SHP77 (cell line): ENCODE results near the gene ITGB6.

Source experiments
- DNase-seq, 2 experiments: peaks; one replicate each; lab custom pipeline; 2025; lab: John Stamatoyannopoulos, UW

Gene ITGB6

DNA sequence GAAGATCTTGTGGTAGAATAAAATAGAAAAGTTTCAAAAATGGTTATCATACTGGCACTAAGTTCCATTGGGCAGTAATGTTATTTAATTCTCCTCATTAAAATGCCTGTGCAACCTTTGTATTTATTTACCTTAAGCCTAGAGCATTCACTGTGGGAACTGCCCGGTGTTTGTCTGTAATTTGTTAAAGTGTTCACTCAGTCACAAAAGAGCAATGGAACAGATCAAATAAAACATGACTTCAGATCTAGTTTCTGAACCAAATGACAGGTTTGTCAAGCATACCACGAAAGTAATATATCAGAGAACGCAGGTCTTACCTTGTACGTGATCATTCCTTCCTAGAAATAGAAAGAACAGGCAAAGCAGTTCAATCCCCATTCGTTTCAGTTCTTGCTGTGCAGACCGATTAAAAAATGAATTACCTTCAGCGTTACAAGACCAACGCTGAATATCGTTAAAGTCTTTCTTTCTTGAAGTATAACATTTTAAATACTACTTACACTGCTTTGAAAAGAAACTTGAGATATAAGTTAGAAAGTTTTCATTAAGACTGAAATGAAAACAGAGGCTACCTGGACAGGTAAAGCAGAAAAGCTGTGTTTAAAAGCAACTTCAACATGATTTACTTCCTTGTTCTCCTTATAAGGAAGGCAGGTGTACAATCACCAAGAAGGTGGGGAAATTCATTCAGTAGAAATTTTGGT is at the start of gene ITGB6:
ITGB6 (minus strand) TSS at position 590 of the 707 bp plus-strand sequence; CDS start at position 381, 209 bp downstream.
- DNase-seq: no peak

- DNase-seq: no peak
Observed at GRCh38 chr2:160247296-160248035, 47.4 kb upstream of the ITGB6 start.

DNA sequence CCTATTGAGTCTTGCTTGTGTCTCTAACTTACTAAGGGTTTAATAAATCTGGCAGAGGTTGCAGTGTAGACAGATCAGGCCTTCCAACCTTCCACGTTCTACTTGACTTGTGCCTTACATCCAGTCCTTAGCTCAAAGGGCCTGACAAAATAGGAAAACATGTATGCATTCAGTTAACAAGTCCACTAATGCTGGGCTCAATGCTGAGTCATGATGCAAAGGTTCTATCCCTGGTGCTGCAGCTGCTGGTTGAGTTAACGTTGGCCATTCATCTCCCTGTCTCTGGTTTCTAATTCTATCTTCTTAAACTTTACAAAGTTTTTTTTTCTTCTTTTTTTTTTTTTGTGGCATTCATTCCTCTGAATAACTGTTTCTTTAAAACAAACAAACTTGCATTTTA is 46.3 kb upstream of the ITGB6 start:
- DNase-seq: no peak

DNA sequence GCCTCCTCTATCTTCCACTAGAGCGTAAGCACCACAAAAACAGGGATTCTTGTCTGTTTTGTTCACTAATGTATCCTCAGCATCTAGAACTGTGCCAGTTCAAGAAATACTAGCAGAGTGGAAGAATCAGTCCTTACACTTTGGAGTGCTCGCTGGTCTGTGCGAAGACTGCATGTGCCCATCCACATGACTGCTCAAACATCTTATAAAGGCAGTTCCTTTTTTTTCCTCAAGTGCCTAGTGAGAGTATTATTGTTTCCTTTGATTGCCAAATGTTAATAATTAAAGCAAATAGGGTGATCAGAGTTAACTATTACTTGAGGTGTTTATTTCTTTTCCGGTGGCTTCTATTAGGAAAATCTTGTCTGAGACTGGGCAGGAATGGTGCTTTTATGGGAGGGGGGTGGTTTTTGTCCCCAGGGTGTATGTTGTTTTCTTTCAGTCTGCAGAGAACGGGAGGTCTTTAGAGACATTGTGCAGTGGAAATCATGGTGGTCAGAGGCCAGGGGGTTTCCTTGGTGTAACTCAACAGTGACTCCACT is 45.6 kb upstream of the ITGB6 start:
- DNase-seq: no peak

DNA sequence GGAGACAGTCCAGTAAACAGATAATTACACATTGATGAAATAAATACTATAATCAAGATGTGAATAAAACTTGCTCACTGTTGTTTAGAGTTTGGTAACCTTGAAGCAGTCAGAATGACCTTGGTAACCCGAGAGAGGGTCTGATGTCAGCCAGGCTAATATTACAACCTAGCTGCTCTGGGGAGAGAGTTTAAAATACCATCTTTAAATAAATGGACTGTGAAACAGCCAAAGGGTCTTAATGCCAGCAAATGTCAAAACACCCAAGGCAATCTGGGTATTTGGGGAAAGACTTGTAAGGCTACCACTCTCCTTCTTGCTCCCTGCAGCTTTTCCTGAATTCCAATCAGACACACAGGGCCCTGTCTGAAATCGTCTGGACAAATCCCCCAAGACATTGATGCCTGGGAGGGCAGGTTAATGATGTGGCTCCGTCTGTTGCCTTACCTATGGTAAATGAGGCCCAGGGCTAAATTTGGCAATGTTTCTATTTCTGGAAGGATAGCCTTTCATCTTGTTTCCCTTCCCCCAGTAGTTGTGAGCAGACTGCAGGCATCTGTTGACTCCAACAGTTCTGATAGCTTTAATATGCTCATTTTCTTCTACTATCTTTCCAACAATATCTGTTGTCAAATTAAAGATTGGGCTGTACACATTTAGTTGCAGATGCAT is 43.0 kb upstream of the ITGB6 start:
- DNase-seq: no peak

DNA sequence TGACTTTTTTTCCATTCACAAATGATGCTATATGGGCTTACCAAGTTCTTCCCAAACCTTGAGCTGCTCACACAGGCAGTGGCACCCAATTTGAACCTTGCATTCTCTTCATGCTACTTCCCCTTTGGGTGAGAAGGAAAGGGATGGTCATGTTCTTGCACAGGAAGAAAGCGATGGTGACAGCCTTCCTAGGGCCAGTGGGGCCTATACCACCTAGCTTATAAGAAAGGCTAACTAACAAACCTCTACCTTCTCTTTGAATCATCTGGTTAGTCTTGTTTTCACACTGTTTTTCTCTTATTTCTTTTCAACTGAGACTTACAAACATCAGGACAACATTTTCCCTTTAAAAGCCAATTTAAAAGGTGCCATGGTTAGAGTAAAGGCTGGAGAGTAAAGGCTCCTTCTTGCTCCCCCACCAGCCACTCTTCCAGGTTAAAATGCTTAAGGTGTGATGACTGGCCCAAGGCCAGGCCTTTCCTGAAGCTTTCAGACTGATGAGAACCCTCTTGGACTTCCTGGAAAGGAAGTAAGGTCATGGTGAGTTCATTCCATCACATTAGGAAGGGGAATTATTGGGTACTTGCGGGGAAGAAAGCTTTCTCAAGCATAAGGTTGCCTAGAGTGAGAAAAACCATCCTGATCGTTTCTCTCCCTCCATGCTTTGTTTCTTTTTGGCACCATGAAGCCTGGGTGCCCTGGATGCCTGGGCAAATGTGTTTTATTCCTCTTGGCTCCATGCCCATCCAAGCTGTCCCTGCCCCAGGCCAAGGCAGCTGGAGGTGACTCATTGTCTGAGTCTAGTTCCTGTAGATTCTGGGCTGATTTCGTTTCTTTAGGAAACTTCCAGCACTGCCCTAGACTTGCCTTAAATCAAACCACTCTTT is 41.4 kb upstream of the ITGB6 start:
- DNase-seq: peak in 1 of 2 experiments; percentile 29

DNA sequence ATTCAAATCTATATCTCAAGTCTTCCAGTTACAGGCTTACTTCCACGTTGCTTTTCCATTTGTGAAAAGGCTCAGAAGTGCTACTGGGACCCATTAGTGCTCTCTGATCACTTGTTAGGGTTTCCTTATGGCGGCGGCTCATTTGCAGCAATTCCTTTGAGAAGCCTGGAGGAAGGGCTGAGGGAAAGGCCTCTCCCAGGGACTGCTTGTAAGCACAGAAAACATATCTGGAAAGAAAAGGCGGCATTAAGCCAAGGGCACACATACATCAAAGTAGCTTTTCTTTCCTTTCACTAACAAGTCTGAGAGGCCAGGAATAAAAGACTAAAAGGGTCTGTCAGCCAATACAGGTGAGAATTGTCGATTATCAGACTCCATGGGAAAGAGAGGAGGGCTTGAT is 39.4 kb upstream of the ITGB6 start:
- no peak for DNase-seq

GRCh38 chr2:160238392-160238791 is 38.3 kb upstream of the ITGB6 start:
- no peak for DNase-seq

- DNase-seq: no peak
Observed at GRCh38 chr2:160232905-160233475, 32.9 kb upstream of the ITGB6 start.

DNA sequence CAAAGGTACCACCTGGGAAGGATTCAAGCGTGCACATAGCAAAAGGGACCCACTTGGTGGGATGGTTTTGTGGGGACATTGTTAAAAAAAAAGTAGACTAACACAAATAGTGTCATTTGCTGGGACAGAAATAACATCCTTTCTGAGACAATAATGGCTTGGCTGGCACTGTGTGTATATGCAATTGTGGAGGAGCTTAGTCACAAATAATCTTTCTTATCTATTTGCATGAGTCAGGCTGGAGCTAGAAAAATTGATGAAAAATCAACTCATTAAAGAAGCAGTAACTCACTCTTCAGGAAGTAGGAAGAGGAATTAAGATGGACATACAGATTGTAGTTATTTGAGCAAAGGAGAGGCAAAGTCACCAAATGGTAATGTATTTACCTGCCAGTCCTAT is 29.5 kb upstream of the ITGB6 start:
- no peak for DNase-seq

DNA sequence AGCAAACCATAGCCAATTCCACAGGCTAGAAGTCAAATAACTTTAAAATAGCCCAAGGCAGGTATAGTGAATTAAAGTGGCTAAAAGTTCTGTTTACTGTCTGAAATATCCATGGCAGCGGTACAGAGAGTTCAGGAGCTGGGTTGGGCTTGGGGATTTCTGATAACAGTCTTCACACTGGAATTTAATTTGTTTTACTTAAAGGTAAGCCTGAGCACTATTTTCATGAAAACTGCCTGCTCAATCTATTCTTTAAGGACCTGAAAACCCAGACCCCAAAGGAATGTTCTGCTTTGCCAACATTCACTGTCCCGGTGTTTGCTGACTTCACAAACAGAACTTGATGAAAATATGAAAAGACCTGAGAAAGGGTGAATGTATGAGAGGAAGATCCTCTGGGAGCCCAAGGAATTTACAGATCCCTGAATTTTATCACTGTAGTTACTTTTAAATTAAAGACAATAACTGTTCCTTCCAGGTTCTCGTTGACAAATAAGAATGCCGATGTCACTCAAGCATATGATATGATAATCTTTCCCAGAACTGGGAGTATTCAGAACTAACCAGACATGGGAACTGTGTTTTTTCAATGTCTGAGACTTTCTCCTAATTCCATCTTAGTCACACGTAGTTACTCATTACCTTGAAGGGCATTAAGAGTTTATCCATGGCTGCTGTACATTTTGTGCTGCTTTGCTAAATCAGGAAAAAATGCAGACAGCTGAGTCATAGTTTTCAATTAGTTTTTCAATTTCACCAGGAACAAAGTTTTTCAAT is 28.3 kb upstream of the ITGB6 start:
- DNase-seq: no peak

DNA sequence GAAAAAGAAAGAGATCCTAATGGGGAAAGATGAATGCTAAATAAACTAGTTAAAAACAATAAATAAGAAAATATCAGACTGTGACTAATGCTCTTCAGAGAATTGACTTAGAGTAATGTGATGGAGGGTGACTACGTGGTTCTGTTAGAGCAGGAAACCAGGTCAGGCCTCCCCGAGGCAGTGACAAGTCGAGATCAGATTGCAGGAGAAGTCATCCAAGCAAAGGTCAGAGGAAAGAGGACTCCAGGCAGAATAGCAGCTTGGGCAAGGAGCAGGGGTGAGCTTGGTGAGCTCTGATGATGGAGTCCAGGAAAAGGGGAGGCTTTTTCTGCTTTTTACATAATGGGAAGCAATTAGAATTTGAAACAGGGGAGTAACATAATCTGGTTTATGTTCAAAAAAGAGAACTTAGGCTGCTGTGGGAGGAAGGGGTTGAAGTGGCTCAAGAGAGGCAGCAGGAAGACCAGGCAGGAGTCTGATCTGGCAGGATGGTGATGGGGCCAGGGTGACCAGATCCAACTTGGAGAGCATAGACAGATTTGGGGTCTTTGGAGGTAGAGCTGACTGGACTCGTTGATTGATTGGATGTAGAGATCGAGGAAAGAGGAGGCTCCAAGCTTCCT is 27.3 kb upstream of the ITGB6 start:
- no peak for DNase-seq

GRCh38 chr2:160226367-160226766 is 26.3 kb upstream of the ITGB6 start:
- DNase-seq: no peak

- DNase-seq: no peak
Observed at GRCh38 chr2:160225722-160226121, 25.6 kb upstream of the ITGB6 start.

- DNase-seq: no peak
Observed at GRCh38 chr2:160224507-160224906, 24.4 kb upstream of the ITGB6 start.

DNA sequence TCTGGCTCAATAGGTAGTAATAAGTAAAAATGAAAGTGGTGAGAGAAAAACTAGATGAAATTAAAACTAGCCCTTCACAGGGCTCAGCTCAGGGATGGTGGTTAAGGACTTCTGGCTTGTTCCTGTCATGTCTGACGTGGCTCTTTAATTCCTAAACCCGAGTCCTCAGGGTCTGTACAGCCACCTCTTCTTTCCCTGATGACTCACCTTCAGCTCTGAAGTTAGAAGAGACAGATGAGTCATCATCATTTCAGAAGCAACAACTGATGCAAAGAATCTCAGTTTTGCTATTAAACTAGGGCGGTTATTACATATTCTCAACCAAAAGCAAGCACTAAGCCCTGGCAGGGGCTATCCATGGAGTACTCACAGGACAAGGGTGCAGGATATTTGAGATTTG is 24.0 kb upstream of the ITGB6 start:
- no peak for DNase-seq

DNA sequence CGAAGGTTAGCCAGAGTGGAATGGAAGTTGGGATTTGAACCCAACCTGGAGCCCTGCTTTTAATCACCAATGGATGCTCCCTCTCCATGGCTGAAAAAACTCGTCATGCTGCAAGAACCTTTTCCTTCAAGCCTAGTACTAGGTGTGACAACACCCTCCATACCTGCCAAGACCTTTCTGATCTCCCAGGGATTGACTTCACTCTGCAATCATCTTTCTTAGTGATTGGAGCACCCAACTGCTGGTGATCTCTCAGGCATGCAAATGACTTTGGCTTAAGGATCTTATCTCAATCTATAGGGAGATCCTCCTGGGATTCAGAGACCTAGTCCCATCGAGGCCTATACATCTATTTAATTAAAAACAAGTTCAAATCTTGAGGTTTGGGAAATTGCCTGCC is 23.5 kb upstream of the ITGB6 start:
- no peak for DNase-seq

GRCh38 chr2:160222546-160223283 is 22.6 kb upstream of the ITGB6 start:
- no peak for DNase-seq
